NOMO-1 (cell line): Measurements from ENCODE around the gene ZNF106.

Experiments used
- DNase-seq, 2 experiments: peaks; one replicate each; lab custom pipeline; 2025; ENCODE audit not compliant: unreplicated experiment in 2 of 2; lab: John Stamatoyannopoulos, UW

ZNF106 gene

GRCh38 chr15:42409011-42409410, 81.9 kb downstream of the ZNF106 start:
- no peak for DNase-seq

- no peak for DNase-seq
Measured at GRCh38 chr15:42408178-42408577, 82.8 kb downstream of the ZNF106 start.

DNA sequence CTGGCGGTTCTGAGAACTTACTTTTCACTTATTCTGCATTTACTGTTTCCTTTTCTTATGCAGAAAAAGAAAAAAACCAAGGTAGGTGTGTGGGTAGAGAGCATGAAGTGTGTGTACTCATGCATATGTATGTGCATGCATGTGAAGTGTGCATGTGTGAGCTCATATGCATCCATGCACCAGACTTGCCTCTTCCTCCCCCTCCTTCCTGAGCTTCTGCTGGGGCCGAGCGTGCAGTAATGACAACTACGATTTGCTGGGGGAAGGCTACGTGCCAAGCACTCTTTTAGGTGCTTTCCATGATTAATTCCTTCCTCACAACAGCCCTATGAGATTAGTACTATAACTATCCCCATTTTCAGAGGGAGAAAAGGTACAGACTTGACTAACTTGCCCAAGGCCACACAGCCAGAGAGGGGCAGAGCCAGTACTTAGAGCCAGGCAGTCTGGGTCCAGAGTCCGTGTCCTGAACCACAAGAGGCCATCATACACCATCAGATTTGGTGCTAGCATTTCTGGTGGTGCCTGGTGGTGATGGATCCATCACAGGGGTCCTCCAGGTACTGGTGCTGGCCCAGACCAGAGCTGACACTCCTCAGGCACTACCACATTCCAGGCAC, 85.0 kb downstream of the ZNF106 start:
- DNase-seq = no peak

DNA sequence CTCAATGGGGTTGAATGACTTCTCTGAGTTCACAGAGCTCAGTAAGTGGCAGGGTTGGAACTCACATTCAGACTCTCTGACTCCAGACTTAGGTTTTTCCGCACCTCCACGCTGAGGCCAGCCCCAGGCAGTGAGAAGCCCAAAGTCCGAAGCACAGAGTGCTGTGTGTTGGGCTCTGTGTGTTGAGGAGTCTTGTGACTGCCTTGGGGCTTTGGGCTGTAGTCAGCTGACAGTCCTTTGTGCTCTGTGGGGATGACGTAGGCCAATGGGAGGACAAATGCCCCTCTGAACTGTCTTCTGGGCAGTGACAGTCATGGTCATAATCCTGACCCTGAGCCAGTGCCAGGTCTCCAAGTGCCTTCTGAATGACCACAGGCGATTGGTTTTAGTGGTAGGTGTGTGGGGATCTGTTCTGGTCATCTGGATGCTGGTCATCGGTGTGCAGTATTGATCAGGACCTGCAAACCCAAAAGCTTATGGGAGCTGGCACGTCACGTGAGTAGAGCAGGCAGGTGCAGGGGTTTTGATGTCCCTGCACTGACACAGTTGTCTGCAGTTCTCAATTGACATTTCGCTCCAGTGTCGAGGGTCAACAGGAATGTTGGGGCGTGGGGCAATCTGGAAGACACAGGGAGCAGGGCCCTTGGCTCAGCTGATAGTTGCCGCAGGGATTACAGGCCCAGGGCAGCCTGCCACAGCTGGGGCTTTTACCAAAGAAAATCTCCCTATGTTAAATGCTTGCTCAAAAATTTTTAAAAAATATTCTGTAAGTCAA, 86.3 kb downstream of the ZNF106 start:
- DNase-seq = no peak

DNA sequence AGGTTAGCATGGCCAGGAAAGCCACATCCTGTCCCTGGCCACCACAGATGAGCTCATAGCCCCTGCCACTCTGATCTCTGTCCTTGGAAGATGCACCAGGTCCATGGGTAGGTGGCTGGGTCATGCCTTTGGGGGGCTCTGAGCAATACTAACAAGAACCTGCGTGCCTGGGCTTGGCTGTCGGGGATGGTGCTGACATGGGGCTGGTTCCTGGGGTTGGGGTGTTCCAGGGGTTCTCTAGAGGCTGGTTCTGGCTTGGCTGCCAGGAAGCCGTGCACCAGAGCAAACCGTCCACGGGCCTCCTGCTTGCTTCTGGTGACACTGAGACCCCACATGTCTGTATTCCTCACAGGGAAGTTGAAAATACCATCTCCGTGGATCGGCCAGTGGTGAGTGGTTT, 87.6 kb downstream of the ZNF106 start:
- no peak for DNase-seq

DNA sequence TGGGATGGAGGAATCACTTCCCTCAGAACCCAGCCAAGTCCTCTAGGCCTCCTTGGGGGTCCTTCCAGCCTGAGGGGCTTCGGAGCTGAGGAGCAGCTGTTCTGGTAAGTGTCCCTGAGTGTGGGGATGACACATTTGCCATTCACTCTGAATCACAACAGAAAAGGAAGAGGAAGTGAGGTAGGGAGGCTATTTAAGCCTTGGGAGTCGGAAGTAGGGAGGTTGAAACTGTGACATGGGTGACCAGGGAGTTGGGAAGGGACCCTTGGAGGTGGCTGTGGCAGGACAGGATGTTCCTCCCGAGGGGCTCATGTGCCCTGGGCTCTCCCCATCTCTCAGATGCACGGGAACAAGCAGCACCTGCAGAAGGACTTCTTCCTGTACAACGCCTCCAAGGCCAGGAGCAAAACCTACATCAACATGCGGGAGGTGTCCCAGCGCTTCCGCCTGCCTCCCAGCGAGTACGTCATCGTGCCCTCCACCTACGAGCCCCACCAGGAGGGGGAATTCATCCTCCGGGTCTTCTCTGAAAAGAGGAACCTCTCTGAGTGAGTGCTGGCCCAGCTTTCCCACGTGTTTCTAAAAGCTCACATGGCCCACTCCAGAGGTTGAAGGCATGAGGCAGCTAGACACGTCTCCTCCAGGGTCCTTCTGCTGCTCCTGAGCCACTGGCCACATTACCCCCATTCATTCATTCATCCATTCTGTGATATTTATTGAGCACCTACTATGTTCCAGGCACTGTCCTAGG, 88.3 kb downstream of the ZNF106 start:
- DNase-seq = peak in 1 of 2 experiments; percentile 10

DNA sequence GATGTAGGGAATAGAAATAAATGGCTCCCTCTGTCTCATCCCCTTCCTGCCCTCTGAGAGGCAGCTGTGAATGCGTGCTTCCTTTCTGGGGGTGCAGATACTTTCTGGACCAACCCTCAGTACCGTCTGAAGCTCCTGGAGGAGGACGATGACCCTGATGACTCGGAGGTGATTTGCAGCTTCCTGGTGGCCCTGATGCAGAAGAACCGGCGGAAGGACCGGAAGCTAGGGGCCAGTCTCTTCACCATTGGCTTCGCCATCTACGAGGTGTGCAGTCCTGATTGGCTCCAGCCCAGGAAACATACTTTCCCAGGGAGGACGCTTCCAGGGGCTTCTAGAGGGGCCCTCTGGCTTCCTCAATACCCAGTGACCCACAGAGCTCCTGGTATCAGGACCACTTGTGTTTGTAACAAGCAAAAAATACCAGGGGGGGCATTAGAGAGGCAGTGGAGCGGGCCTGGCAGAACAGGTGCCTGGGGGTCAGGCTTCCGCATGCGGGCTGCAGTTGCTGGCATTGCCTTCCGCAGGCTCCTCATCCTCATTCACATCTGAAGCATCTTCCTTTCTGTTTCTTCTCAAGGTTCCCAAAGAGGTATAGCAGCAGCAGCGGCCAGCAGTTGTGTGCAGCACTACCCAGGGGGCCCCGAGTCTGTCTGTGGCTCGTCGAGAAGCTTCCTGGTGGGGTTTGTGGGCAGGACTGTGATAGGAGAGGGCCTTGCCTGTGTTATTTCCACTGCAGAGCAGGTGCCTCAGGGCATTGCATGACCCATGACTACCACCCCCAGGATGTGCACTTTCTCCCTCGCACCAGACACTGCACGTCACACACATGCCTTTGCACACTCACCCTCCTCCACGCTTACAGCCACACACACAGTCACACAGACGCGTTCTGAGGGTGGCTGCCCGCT, 89.1 kb downstream of the ZNF106 start:
- no peak for DNase-seq

DNA sequence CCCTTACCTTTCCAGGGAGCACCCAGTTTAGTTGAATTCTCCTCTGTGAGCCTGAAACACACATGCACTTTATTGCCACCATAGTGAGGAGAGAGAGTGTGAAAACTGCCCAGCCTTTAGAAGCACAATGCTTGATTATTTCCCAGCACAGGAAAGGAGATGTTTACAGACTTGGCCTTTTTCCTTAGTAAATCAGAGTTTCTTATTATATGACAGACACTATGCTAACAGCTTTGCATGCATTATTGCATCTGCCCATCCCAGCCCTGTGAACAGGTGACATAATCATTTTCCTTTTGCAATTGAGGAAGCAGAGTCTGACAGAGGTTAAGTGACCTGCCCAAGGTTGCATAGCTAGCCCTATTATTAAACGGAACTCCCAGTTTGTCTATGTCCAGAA, 95.1 kb downstream of the ZNF106 start:
- DNase-seq = no peak

- no peak for DNase-seq
Measured at GRCh38 chr15:42394106-42394505, 96.8 kb downstream of the ZNF106 start.

DNA sequence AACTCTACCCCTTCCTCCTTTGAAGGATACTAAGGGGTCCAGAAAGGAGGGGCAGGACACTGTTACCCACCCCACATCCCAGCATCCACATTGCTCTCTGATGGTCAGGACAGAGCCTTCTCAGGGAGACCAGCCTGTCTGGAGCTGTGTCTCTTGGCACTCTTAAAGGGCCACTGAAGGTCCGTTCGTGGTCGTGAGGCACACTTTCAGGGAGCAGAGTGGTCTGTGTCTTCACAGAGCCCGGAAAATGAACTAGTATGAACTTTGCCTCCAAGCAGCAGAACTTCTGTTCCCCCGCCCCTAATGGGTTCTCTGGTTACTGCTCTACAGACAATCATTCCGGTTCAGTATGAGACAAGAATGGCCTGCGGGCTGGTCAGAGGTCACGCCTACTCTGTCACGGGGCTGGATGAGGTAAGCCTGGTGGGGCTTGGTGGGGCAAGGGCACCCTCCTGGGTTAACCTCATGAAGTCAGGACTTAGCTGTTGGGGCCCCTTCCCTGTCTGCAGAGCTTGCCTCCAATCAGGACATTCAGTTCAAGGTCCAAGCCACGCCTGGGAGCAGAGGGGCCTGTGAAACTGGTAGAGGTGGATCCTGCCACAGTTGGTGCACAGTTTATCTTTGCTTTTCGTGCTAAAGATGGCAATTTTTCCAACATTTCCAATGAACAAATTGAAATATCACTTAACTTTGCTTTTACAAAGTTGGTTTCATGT, 98.5 kb downstream of the ZNF106 start:
- DNase-seq = no peak

DNA sequence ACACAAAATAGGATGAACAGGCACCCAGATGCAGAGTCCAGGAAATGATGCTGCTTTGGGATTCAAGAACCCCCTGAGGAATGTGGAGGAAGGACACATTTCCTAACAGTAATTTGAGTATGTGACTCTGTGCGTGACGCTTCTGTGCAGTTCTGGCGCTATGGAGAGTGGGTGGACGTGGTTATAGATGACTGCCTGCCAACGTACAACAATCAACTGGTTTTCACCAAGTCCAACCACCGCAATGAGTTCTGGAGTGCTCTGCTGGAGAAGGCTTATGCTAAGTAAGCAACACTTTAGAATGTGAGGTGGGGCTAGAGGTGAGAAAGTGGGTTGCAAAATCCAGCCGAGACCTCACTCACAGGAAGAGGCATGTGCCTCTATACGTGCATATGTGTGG, 103.3 kb downstream of the ZNF106 start:
- no peak for DNase-seq

GRCh38 chr15:42385980-42386700, 104.8 kb downstream of the ZNF106 start:
- no peak for DNase-seq

- peak in 1 of 2 experiments; percentile 31 for DNase-seq
Measured at GRCh38 chr15:42385206-42385979, 105.5 kb downstream of the ZNF106 start.

DNA sequence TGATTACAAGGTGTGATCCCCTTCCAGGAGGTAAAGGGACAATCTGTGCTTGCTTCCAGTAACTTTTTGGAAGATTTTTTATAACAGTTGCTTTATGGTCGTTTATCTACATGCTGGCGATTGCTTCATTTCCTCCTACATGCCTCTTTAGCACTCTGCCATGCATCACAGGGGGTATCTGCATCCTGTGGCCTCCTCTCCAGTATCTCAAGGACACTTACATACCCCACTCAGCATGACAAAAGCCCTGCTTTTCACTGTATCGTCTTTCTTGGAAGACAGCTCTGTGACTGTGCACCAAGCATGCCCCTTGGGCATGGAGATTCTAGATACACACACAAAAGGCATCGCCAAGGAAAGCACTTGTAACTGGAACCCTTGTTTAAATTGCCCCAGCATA, 106.3 kb downstream of the ZNF106 start:
- DNase-seq = no peak

- no peak for DNase-seq
Measured at GRCh38 chr15:42378011-42378410, 112.9 kb downstream of the ZNF106 start.

DNA sequence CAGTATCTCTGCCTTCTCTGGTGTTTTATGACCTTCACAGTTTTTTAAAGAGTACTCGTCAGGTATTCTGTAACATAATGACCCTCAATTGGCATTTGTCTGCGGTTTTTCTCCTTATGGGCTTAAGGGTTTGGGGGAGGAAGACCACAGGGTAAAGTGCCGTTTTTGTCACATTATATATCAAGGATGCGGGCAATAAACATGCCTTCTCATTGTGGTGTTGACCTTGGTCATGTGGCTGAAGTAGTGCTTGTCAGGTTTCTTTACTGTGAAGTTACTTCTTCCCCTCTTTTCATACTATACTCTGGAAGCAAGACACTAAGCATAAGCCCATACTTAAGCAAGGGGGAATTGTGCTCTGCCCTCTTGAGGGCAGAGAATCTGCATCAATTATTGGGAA, 115.0 kb downstream of the ZNF106 start:
- no peak for DNase-seq

DNA sequence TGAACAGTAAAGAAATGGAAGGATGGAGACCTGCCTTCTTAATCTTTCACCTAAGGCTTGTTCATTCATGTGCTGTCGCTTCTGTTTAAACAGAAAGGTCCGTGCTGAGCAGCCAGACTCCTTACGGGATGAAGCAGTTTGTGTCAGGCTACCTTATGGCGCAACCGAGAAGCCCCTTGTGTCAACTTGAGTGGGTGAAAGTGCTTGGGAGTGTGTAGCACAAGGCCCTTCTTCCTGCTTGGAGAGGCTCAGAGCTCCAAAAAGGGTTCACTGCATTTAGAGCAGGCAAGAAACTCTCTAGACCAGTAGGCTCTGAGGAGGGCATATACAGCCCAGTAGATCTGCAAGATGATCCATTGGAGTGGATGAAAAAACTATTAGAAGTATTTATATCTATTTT, 115.7 kb downstream of the ZNF106 start:
- DNase-seq = no peak

DNA sequence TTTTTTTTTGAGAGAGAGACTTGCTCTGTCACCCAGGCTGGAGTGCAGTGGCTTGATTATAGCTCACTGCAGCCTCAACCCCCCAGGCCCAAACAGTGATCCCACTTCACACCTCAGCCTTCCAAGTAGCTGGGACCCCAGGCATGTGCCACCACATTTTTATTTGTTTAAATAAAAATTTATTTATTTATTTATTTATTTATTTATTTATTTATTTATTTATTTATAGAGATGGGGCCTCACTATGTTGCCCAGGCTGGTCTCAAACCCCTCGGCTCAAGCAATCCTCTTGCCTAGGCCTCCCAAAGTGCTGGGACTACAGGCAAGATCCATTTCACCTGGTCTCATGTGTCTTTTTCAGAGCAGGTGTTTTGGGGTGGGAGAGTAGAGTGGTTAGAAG, 116.1 kb downstream of the ZNF106 start:
- DNase-seq = no peak

- DNase-seq = no peak
Measured at GRCh38 chr15:42373936-42374335, 117.0 kb downstream of the ZNF106 start.
